Measurements from ENCODE around the gene IL1RAPL1. TPM values are rescaled to one million over a fixed set of nuclear protein-coding genes. Genes with fewer than 3 reads are reported as not detected.

The IL1RAPL1 gene
- total and polyA plus RNA-seq, 2 experiments from 2014 or later = 0.18 to 0.49 TPM

- no peak overlapping the region for H2AFZ ChIP-seq
- H3K27ac Mint-ChIP-seq = no peak overlapping the region
- H3K9me3 Mint-ChIP-seq = no peaks in the 10 kb centered on the region
- no peak overlapping the region for H3K4me2 ChIP-seq
- no peaks in the 10 kb centered on the region for H3K27me3 ChIP-seq (ENCODE audit: insufficient read depth)
- no peak for DNase-seq (ENCODE audit: low spot score)
- H3K9me2 ChIP-seq (ENCODE audit: insufficient read depth) = no peaks in the 10 kb centered on the region
- no peaks in the 10 kb centered on the region for H3K36me3 Mint-ChIP-seq (ENCODE audit: low read depth)
- no peaks in the 10 kb centered on the region for H3F3A ChIP-seq (replicated peaks; ENCODE audit: low read depth)
- H3K4me1 Mint-ChIP-seq = peaks cover 9% of the 10 kb centered on the region; the same call in 2 of the 3 replicates
- H3K27ac ChIP-seq (ENCODE audit: low read depth) = no peak overlapping the region
- no peaks in the 10 kb centered on the region for H3K79me2 ChIP-seq (replicated peaks; ENCODE audit: insufficient read depth)
- H3K4me1 ChIP-seq (ENCODE audit: insufficient read depth) = peaks cover 17% of the 10 kb centered on the region
- no peak overlapping the region for H3K4me3 Mint-ChIP-seq
- H3K4me3 ChIP-seq = no peak overlapping the region
- TF ChIP-seq NANOG (IDR thresholded peaks at IDR 0.05; ENCODE audit: borderline replicate concordance) = no peak
- TF ChIP-seq ZNF114 (CRISPR knock-in tag; IDR thresholded peaks at IDR 0.05) = no peak
- no peak for TF ChIP-seq ETS1 (IDR thresholded peaks at IDR 0.05)
- H3K36me3 ChIP-seq (ENCODE audit: insufficient read depth) = no peaks in the 10 kb centered on the region
- H3K27me3 Mint-ChIP-seq (ENCODE audit: insufficient read depth, low read depth, poor library complexity) = no peaks in the 10 kb centered on the region
- no peak for ATAC-seq
- H4K20me1 ChIP-seq (replicated peaks; ENCODE audit: insufficient read depth) = no peaks in the 10 kb centered on the region
These were observed 960.6 kb downstream of the IL1RAPL1 start for GRCh38 chrX:29547877-29548276.

- ATAC-seq = no peak
- DNase-seq (ENCODE audit: low spot score) = no peak
- H3K9me2 ChIP-seq (ENCODE audit: insufficient read depth) = no peaks in the 10 kb centered on the region
- Mint-ChIP-seq H3K4me1 (peaks cover 12% of the 10 kb centered on the region; the same call in 2 of the 3 replicates), H3K27me3 (ENCODE audit: insufficient read depth, low read depth, poor library complexity) (no peaks in the 10 kb centered on the region), H3K9me3 (peaks cover 5% of the 10 kb centered on the region; the same call in 1 of the 3 replicates), H3K27ac (no peak overlapping the region), H3K36me3 (ENCODE audit: low read depth) (no peaks in the 10 kb centered on the region), H3K4me3 (no peak overlapping the region)
- no peak overlapping the region for H3K4me3 ChIP-seq
- H3K36me3 ChIP-seq (ENCODE audit: insufficient read depth) = no peaks in the 10 kb centered on the region
- no peak overlapping the region for H3K4me2 ChIP-seq
- H3K27me3 ChIP-seq (ENCODE audit: insufficient read depth) = no peaks in the 10 kb centered on the region
- no peak overlapping the region for H2AFZ ChIP-seq
- no peaks in the 10 kb centered on the region for H3F3A ChIP-seq (replicated peaks; ENCODE audit: low read depth)
- H4K20me1 ChIP-seq (replicated peaks; ENCODE audit: insufficient read depth) = no peaks in the 10 kb centered on the region
- H3K4me1 ChIP-seq (ENCODE audit: insufficient read depth) = peaks cover 10% of the 10 kb centered on the region
- no peak overlapping the region for H3K27ac ChIP-seq (ENCODE audit: low read depth)
- H3K79me2 ChIP-seq (replicated peaks; ENCODE audit: insufficient read depth) = no peaks in the 10 kb centered on the region
- TF ChIP-seq JUNB (IDR thresholded peaks at IDR 0.05; ENCODE audit: unreplicated experiment) (no peak), ZNF114 (CRISPR knock-in tag; IDR thresholded peaks at IDR 0.05) (no peak), ZNF331 (CRISPR knock-in tag; IDR thresholded peaks at IDR 0.05; ENCODE audit: low read depth) (no peak), CREB1 (CRISPR knock-in tag; IDR thresholded peaks at IDR 0.05; ENCODE audit: low read depth) (no peak), ZNF462 (CRISPR knock-in tag; IDR thresholded peaks at IDR 0.05) (no peak), NANOG (IDR thresholded peaks at IDR 0.05; ENCODE audit: borderline replicate concordance) (no peak), POLR2AphosphoS5 (IDR thresholded peaks at IDR 0.05; ENCODE audit: low read depth) (no peak), STAT1 (IDR thresholded peaks at IDR 0.05; ENCODE audit: unreplicated experiment) (no peak), ETS1 (IDR thresholded peaks at IDR 0.05) (no peak), EZH2 (IDR thresholded peaks at IDR 0.05; ENCODE audit: low read depth, unreplicated experiment) (no peak), EZH2phosphoT487 (IDR thresholded peaks at IDR 0.05; ENCODE audit: unreplicated experiment) (no peak), CTCF (conservative IDR thresholded peaks at IDR 0.05; ENCODE audit: low read depth in 2 of 2) (no peak)
These were observed 966.3 kb downstream of the IL1RAPL1 start for GRCh38 chrX:29553542-29553941.

Measured in GM23338 (cell line).